ENCODE measurements around the gene XIRP2.

The XIRP2 gene

GRCh38 chr2:167126165-167126564 is 237.9 kb downstream of the XIRP2 start:
- H3K4me1 ChIP-seq (ENCODE audit: control insufficient read depth in 1 of 2, insufficient read depth in 1 of 2, low read depth in 1 of 2, low read length in 1 of 2) = no peaks in the 10 kb centered on the region
- no peaks in the 10 kb centered on the region for H3K27me3 ChIP-seq
- H3K9me3 ChIP-seq = no peaks in the 10 kb centered on the region
- no peaks in the 10 kb centered on the region for H3K36me3 ChIP-seq
- H3K4me3 ChIP-seq (ENCODE audit: low read depth in 1 of 2, low read length in 1 of 2) = no peak overlapping the region
- no peak overlapping the region for H3K27ac ChIP-seq
- TF ChIP-seq CTCF (IDR thresholded peaks at IDR 0.05) = no peak

- Histone ChIP-seq H3K4me1 (ENCODE audit: control insufficient read depth in 1 of 2, insufficient read depth in 1 of 2, low read depth in 1 of 2, low read length in 1 of 2) (no peaks in the 10 kb centered on the region), H3K27me3 (no peaks in the 10 kb centered on the region), H3K36me3 (no peaks in the 10 kb centered on the region), H3K27ac (no peak overlapping the region), H3K4me3 (ENCODE audit: low read depth in 1 of 2, low read length in 1 of 2) (no peak overlapping the region), H3K9me3 (no peaks in the 10 kb centered on the region)
- no peak for TF ChIP-seq CTCF (IDR thresholded peaks at IDR 0.05)
Observed at GRCh38 chr2:167127135-167127534, 238.9 kb downstream of the XIRP2 start.

GRCh38 chr2:167128130-167128529 is 239.8 kb downstream of the XIRP2 start:
- TF ChIP-seq CTCF (IDR thresholded peaks at IDR 0.05) = no peak
- Histone ChIP-seq H3K4me3 (ENCODE audit: low read depth in 1 of 2, low read length in 1 of 2) (no peak overlapping the region), H3K36me3 (no peaks in the 10 kb centered on the region), H3K27ac (no peak overlapping the region), H3K27me3 (no peaks in the 10 kb centered on the region), H3K9me3 (no peaks in the 10 kb centered on the region), H3K4me1 (ENCODE audit: control insufficient read depth in 1 of 2, insufficient read depth in 1 of 2, low read depth in 1 of 2, low read length in 1 of 2) (no peaks in the 10 kb centered on the region)

GRCh38 chr2:167132066-167132465 is 243.8 kb downstream of the XIRP2 start:
- Histone ChIP-seq H3K4me3 (ENCODE audit: low read depth in 1 of 2, low read length in 1 of 2) (no peak overlapping the region), H3K4me1 (ENCODE audit: control insufficient read depth in 1 of 2, insufficient read depth in 1 of 2, low read depth in 1 of 2, low read length in 1 of 2) (no peaks in the 10 kb centered on the region), H3K27me3 (no peaks in the 10 kb centered on the region), H3K27ac (no peak overlapping the region), H3K9me3 (no peaks in the 10 kb centered on the region), H3K36me3 (no peaks in the 10 kb centered on the region)
- no peak for TF ChIP-seq CTCF (IDR thresholded peaks at IDR 0.05)

- Histone ChIP-seq H3K4me3 (ENCODE audit: low read depth in 1 of 2, low read length in 1 of 2) (no peak overlapping the region), H3K36me3 (no peaks in the 10 kb centered on the region), H3K27ac (no peak overlapping the region), H3K4me1 (ENCODE audit: control insufficient read depth in 1 of 2, insufficient read depth in 1 of 2, low read depth in 1 of 2, low read length in 1 of 2) (no peaks in the 10 kb centered on the region), H3K27me3 (no peaks in the 10 kb centered on the region), H3K9me3 (no peaks in the 10 kb centered on the region)
- no peak for TF ChIP-seq CTCF (IDR thresholded peaks at IDR 0.05)
Observed at GRCh38 chr2:167132906-167133555, 244.8 kb downstream of the XIRP2 start.

All from neutrophil (primary cell).